H1 (cell line): ENCODE results near the gene ENDOV. TPM values are rescaled to one million over a fixed set of nuclear protein-coding genes. Genes with fewer than 3 reads are reported as not detected.

Source experiments
- polyA plus RNA-seq, 7 experiments: library from polyadenylated mRNA; depleted of rRNA in 3 of 7; stranded (reverse) in 5 of 7; unstranded in 2 of 7; fragments of >200 nt in 5 of 7; fragments of 200-250 nt in 2 of 7; gene quantifications; 1 replicate in 5 of 7; 2 replicates in 1 of 7; 4 replicates in 1 of 7; pipeline versions ENCODE4 v1.2.1 to v1.2.3, GENCODE V29; 2011 to 2013; ENCODE audit warnings: missing spikeins in 2 of 7, mixed read lengths in 2 of 7
- total RNA-seq: library from RNA; stranded (reverse); fragmentation: NEBNext Ultra II Directional; extraction: Animal tissue kit (Norgen Biotek cat#: 25700); gene quantifications from 2 replicates; pipeline ENCODE4 v1.2.1, GENCODE V29; 2021
- TF ChIP-seq, protein P1 (sequence below): fragments of 300-600 bp; sonication (generic); IDR thresholded peaks from 2 replicates; pipeline ENCODE4 v1.7.1; 2012; ENCODE audit warnings: low read length, moderate library complexity, mild to moderate bottlenecking, inconsistent platforms; ENCODE audit not compliant: insufficient replicate concordance

Gene ENDOV
- total and polyA plus RNA-seq, 2 of the 8 experiments (the other 6 are each of a cell fraction or from before 2014, with no cell fraction given): 10.6 to 13.3 TPM

DNA sequence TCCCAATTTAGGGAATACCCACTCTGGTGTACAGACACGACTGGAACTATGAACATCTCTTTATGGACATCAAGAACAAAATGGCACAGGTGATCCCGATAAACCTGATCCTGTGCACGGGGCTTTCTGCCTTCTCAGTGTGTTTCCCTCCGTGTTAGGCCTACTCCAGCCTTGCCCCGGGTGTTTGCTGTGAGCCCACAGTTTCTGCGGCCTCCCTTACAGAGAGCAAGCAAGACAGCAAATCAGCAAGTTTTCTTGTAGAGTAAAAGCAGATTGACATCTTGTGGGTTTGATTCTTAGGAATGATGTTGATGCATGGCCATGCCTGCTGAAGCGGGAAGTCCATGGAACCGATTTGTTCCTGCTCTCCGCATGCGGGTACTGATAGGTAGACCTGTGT, 26.4 kb upstream of the ENDOV start (continued):
- TF ChIP-seq, protein P1, sequence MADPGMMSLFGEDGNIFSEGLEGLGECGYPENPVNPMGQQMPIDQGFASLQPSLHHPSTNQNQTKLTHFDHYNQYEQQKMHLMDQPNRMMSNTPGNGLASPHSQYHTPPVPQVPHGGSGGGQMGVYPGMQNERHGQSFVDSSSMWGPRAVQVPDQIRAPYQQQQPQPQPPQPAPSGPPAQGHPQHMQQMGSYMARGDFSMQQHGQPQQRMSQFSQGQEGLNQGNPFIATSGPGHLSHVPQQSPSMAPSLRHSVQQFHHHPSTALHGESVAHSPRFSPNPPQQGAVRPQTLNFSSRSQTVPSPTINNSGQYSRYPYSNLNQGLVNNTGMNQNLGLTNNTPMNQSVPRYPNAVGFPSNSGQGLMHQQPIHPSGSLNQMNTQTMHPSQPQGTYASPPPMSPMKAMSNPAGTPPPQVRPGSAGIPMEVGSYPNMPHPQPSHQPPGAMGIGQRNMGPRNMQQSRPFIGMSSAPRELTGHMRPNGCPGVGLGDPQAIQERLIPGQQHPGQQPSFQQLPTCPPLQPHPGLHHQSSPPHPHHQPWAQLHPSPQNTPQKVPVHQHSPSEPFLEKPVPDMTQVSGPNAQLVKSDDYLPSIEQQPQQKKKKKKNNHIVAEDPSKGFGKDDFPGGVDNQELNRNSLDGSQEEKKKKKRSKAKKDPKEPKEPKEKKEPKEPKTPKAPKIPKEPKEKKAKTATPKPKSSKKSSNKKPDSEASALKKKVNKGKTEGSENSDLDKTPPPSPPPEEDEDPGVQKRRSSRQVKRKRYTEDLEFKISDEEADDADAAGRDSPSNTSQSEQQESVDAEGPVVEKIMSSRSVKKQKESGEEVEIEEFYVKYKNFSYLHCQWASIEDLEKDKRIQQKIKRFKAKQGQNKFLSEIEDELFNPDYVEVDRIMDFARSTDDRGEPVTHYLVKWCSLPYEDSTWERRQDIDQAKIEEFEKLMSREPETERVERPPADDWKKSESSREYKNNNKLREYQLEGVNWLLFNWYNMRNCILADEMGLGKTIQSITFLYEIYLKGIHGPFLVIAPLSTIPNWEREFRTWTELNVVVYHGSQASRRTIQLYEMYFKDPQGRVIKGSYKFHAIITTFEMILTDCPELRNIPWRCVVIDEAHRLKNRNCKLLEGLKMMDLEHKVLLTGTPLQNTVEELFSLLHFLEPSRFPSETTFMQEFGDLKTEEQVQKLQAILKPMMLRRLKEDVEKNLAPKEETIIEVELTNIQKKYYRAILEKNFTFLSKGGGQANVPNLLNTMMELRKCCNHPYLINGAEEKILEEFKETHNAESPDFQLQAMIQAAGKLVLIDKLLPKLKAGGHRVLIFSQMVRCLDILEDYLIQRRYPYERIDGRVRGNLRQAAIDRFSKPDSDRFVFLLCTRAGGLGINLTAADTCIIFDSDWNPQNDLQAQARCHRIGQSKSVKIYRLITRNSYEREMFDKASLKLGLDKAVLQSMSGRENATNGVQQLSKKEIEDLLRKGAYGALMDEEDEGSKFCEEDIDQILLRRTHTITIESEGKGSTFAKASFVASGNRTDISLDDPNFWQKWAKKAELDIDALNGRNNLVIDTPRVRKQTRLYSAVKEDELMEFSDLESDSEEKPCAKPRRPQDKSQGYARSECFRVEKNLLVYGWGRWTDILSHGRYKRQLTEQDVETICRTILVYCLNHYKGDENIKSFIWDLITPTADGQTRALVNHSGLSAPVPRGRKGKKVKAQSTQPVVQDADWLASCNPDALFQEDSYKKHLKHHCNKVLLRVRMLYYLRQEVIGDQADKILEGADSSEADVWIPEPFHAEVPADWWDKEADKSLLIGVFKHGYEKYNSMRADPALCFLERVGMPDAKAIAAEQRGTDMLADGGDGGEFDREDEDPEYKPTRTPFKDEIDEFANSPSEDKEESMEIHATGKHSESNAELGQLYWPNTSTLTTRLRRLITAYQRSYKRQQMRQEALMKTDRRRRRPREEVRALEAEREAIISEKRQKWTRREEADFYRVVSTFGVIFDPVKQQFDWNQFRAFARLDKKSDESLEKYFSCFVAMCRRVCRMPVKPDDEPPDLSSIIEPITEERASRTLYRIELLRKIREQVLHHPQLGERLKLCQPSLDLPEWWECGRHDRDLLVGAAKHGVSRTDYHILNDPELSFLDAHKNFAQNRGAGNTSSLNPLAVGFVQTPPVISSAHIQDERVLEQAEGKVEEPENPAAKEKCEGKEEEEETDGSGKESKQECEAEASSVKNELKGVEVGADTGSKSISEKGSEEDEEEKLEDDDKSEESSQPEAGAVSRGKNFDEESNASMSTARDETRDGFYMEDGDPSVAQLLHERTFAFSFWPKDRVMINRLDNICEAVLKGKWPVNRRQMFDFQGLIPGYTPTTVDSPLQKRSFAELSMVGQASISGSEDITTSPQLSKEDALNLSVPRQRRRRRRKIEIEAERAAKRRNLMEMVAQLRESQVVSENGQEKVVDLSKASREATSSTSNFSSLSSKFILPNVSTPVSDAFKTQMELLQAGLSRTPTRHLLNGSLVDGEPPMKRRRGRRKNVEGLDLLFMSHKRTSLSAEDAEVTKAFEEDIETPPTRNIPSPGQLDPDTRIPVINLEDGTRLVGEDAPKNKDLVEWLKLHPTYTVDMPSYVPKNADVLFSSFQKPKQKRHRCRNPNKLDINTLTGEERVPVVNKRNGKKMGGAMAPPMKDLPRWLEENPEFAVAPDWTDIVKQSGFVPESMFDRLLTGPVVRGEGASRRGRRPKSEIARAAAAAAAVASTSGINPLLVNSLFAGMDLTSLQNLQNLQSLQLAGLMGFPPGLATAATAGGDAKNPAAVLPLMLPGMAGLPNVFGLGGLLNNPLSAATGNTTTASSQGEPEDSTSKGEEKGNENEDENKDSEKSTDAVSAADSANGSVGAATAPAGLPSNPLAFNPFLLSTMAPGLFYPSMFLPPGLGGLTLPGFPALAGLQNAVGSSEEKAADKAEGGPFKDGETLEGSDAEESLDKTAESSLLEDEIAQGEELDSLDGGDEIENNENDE: no peak
